Mesenchymal stem cell (in vitro differentiated cells and primary cell): ENCODE measurements around the gene RNF212B. TPM values are rescaled to one million over a fixed set of nuclear protein-coding genes. Genes with fewer than 3 reads are reported as not detected.

Source experiments
- small RNA-seq: library from polyadenylated mRNA; stranded (forward); fragments of <200 nt; extraction: miRNeasy Mini kit (QIAGEN cat#:217004); gene quantifications from one replicate; pipeline ENCODE3, GENCODE V24; 2013; ENCODE audit warnings: low read depth

RNF212B gene

Small RNAs within 50 kb of the gene (small RNA-seq; reads per million reads assigned to genes)
- gene AL049829.1 (not detected), gene RNU6-1046P (not detected)
